Large intestine (tissue), 3 donors: ENCODE data around the gene KCNIP3. TPM values are rescaled to one million over a fixed set of nuclear protein-coding genes. Genes with fewer than 3 reads are reported as not detected.
"Not testable (repeated sequence)": the region's sequence is repeated elsewhere in the genome, so short reads cannot be mapped to it uniquely, and the experiment has no call there.

Source experiments
- DNase-seq, 2 donors: peaks; one replicate each; pipeline versions ENCODE4 v3.0.0 to v3.0.0-alpha.2; 2013
- H3K27ac ChIP-seq: one replicate; pipeline ENCODE4 v1.5.1; 2013; ENCODE audit warnings: low read length
- H3K27me3 ChIP-seq: 2 replicates; pipeline ENCODE4 v1.6.1; 2013; ENCODE audit warnings: low read length; ENCODE audit not compliant: control insufficient read depth, insufficient read depth
- H3K36me3 ChIP-seq: 2 replicates; pipeline ENCODE4 v1.6.1; 2013; ENCODE audit warnings: low read length; ENCODE audit not compliant: control insufficient read depth, insufficient read depth
- H3K4me1 ChIP-seq: one replicate; pipeline ENCODE4 v1.6.1; 2013; ENCODE audit warnings: low read length; ENCODE audit not compliant: control insufficient read depth, insufficient read depth
- H3K4me3 ChIP-seq: one replicate; pipeline ENCODE4 v1.5.1; 2013; ENCODE audit warnings: low read length
- H3K9me3 ChIP-seq: one replicate; pipeline ENCODE4 v1.6.1; 2013; ENCODE audit warnings: mild to moderate bottlenecking, low read depth, low read length, moderate library complexity; ENCODE audit not compliant: control insufficient read depth
- WGBS: methylation state at CpG from one replicate; pipeline ENCODE4 v1.1.5; 2013; ENCODE audit warnings: low lambda C conversion rate; ENCODE audit not compliant: insufficient coverage; 5-methylcytosine and 5-hydroxymethylcytosine counted together
- polyA plus RNA-seq: library from polyadenylated mRNA; unstranded; fragments of 120-200 nt; gene quantifications from one replicate; pipeline ENCODE4 v1.2.1, GENCODE V29; 2013

The KCNIP3 gene
- polyA plus RNA-seq, 1 donor, result 2.1 TPM

GRCh38 chr2:95402004-95402369 is 104.8 kb downstream of the KCNIP3 start:
- H3K36me3 ChIP-seq, H3K4me1 ChIP-seq, H3K27me3 ChIP-seq, H3K9me3 ChIP-seq: not testable (repeated sequence)
- no CpG with 5 or more reads among the region's 10 CpGs for WGBS
- DNase-seq, result peak; percentile 33 to 65
- Histone ChIP-seq H3K27ac (peak overlapping the region; percentile 94), H3K4me3 (peak overlapping the region; percentile 98)

DNA sequence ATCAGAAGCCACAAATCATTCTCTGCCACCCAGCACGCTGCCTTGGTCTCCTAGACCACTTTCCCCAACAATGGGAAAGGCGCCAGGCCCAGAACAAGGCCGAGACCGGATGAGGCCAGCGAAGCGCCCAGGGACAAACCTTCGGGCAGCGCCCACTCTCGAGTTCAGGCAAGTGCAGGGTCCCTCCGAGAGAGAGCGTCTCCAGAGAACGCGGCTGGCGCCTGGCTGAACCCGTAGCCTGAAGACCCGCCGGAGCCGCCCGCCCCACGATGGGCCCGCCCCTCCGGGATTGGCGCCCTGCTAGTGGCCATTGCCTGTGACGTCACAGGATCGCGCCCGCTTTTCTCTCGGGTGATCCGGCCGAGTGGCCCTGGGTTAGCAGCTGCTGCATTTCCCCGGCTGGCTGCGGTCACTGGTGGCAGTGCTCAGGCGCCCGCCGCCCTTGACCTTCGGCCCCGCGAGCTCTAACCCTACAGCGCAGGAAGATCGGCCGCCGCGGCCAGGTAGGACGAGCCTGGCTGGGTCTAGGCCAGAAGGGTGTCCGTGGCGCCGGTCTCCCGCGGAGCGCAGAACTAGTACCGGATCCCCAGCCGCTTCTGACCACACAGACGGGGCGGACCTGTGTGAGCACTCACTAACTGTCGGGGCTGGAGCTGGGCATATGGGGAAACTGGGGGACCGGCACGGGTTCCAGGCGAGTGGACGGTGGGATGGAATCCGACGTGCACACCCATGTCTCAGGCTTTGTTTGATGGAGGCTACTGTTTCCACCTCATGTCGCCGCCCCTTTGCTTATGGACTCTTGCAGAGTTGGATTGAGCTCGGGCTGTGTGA is 105.4 kb downstream of the KCNIP3 start, which contains the start of gene FAHD2A:
Gene FAHD2A (plus strand): TSS at position 339 of the 834 bp plus-strand sequence. CDS start 2,851 bp downstream, outside the sequence.
- no peaks in the 10 kb centered on the region for H3K27me3 ChIP-seq
- H3K9me3 ChIP-seq, result peaks cover 5% of the 10 kb centered on the region
- H3K36me3 ChIP-seq, result peaks cover 2% of the 10 kb centered on the region
- 0% methylated on average over 1 of the region's 64 CpGs for WGBS
- H3K4me3 ChIP-seq, result peak within 1 kb of the TSS; percentile 98
- H3K4me1 ChIP-seq, result peaks cover 2% of the 10 kb centered on the region
- peak; percentile 94 to 96 for DNase-seq
- peak within 1 kb of the TSS; percentile 94 for H3K27ac ChIP-seq

GRCh38 chr2:95403204-95403721 is 106.1 kb downstream of the KCNIP3 start:
- peak overlapping the region; percentile 98 for H3K4me3 ChIP-seq
- no CpG with 5 or more reads among the region's 5 CpGs for WGBS
- peak overlapping the region; percentile 94 for H3K27ac ChIP-seq
- peak; percentile 29 to 63 for DNase-seq
- not testable (repeated sequence) for H3K36me3 ChIP-seq, H3K4me1 ChIP-seq, H3K9me3 ChIP-seq, H3K27me3 ChIP-seq

- H3K9me3 ChIP-seq, H3K27me3 ChIP-seq, DNase-seq, H3K36me3 ChIP-seq, H3K4me1 ChIP-seq: not testable (repeated sequence)
- no CpG with 5 or more reads among the region's 5 CpGs for WGBS
- Histone ChIP-seq H3K27ac (peak overlapping the region; percentile 94), H3K4me3 (peak overlapping the region; percentile 98)
Measured at GRCh38 chr2:95403824-95404223, 106.7 kb downstream of the KCNIP3 start.

DNA sequence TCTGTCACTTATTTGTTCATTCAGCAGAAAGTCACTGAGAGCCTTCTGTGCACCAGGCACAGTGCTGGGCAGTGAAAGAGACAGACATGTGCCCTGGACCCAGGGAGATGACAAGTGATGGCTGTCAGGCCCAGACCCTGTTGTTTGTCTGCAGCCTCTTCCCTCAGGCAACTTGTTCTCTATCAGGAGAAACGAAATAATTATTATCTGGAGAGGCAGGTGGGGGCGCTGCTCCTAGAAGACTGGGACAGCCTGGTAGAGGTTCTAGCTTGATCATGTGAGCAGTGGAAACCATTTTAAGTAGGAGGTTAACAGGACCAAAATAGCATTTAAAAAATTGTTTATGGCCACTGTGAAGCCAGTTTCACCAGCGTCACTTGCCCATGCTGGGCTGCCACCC is 107.5 kb downstream of the KCNIP3 start:
- WGBS, result 86% methylated on average over 1 of the region's 3 CpGs
- H3K4me3 ChIP-seq, H3K36me3 ChIP-seq, H3K4me1 ChIP-seq, H3K9me3 ChIP-seq, H3K27ac ChIP-seq, H3K27me3 ChIP-seq, DNase-seq: not testable (repeated sequence)

GRCh38 chr2:95411239-95411638 is 114.1 kb downstream of the KCNIP3 start:
- H3K36me3 ChIP-seq, result peaks cover 23% of the 10 kb centered on the region
- H3K9me3 ChIP-seq, H3K4me3 ChIP-seq, H3K4me1 ChIP-seq, H3K27ac ChIP-seq, DNase-seq, H3K27me3 ChIP-seq: not testable (repeated sequence)
- WGBS, result no CpG with 5 or more reads among the region's 5 CpGs

- not testable (repeated sequence) for H3K27me3 ChIP-seq, H3K9me3 ChIP-seq, H3K4me3 ChIP-seq, H3K4me1 ChIP-seq, H3K27ac ChIP-seq
- peaks cover 19% of the 10 kb centered on the region for H3K36me3 ChIP-seq
- no CpG with 5 or more reads among the region's 9 CpGs for WGBS
- DNase-seq, result peak; percentile 52 to 56
Measured at GRCh38 chr2:95414015-95414594, 117.0 kb downstream of the KCNIP3 start.

- peaks cover 13% of the 10 kb centered on the region for H3K36me3 ChIP-seq
- WGBS, result no CpG with 5 or more reads among the region's 3 CpGs
- H3K4me3 ChIP-seq, H3K9me3 ChIP-seq, H3K27ac ChIP-seq, DNase-seq, H3K4me1 ChIP-seq, H3K27me3 ChIP-seq: not testable (repeated sequence)
Measured at GRCh38 chr2:95415138-95415537, 118.0 kb downstream of the KCNIP3 start.

GRCh38 chr2:95415561-95415960 is 118.4 kb downstream of the KCNIP3 start:
- not testable (repeated sequence) for H3K27ac ChIP-seq, H3K9me3 ChIP-seq, H3K27me3 ChIP-seq, DNase-seq, H3K4me1 ChIP-seq, H3K4me3 ChIP-seq
- WGBS, result no CpG with 5 or more reads among the region's 16 CpGs
- peaks cover 13% of the 10 kb centered on the region for H3K36me3 ChIP-seq

DNA sequence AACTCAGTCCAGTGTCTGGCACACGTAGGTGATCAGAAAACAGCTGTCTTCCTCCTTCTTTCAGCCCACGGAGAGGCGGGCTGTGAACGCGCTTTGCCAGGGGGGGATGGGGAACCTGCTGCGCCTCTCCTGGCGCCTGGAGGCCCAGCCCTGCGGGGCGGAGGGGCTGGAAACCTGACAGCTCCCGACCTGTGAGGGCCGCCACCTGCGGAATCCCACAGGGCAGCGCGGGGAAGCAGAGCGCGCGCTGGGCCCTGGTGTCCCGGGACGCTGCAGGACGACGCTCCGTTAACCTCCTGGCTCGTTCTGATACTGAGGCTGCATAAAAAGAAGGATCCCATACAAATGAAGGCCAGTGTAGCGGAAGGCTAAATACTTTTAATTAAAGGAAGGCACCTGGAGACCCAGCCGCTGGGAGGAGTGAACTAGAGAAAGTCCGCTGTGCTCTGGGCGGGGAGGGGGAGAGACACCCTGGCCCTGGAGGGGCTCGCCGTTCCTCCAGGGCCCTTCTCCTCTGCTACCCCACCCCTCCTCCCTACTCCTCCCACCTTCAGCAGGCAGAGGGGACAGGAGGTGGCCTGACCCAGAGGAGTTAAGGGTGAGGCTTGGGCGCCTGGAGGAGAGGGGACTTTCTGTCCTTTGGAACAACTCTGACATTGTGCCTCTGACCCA is 130.2 kb downstream of the KCNIP3 start:
- DNase-seq, result peak in 1 of 2 donors; percentile 27
- H3K4me3 ChIP-seq, H3K9me3 ChIP-seq, H3K27ac ChIP-seq, H3K27me3 ChIP-seq, H3K36me3 ChIP-seq, H3K4me1 ChIP-seq: not testable (repeated sequence)
- WGBS, result no CpG with 5 or more reads among the region's 30 CpGs
